Body of pancreas (tissue), 4 donors: ENCODE results near the gene TINCR. TPM values are rescaled to one million over a fixed set of nuclear protein-coding genes. Genes with fewer than 3 reads are reported as not detected.

Experiments
- ATAC-seq: fragments of 150-250 bp; one replicate; pipeline ENCODE4 v1.9.1; 2016
- DNase-seq, 4 donors: peaks; one replicate each; pipeline ENCODE4 v3.0.0-alpha.2; 2019
- H3K27ac ChIP-seq, 4 donors: fragments of 200-600 bp; sonication (generic); 1 replicate in 3 of 4; 2 replicates in 1 of 4; pipeline versions ENCODE4 v1.5.1 to v1.6.1; 2016 to 2019; ENCODE audit warnings: mild to moderate bottlenecking in 1 of 4, mixed read lengths in 1 of 4, moderate library complexity in 1 of 4
- H3K27me3 ChIP-seq, 2 donors: fragments of 200-600 bp; sonication (generic); one replicate each; pipeline ENCODE4 v1.6.0; 2016; ENCODE audit warnings: mild to moderate bottlenecking in 1 of 2
- H3K36me3 ChIP-seq, 2 donors: fragments of 200-600 bp; sonication (generic); replicated peaks in 1 of 2; 2 replicates each; pipeline ENCODE4 v1.5.1; 2016; ENCODE audit warnings: low read depth in 2 of 2; ENCODE audit not compliant: insufficient read depth in 1 of 2
- H3K4me1 ChIP-seq: fragments of 200-600 bp; sonication (generic); one replicate; pipeline ENCODE4 v1.6.0; 2016
- H3K4me3 ChIP-seq, 2 donors: fragments of 200-600 bp; sonication (generic); 1 replicate in 1 of 2; 2 replicates in 1 of 2; pipeline ENCODE4 v1.5.1; 2016 to 2019
- H3K9me3 ChIP-seq, 3 donors: fragments of 200-600 bp; sonication (generic); 1 replicate in 2 of 3; 2 replicates in 1 of 3; pipeline ENCODE4 v1.5.1; 2016
- POLR2A ChIP-seq, 3 donors: fragments of 450-650 bp; IDR thresholded peaks; one replicate each; pipeline ENCODE4 v1.6.1; 2016; ENCODE audit warnings: antibody characterized with exemption in 3 of 3, mild to moderate bottlenecking in 2 of 3
- WGBS, 2 donors: methylation state at CpG; one replicate each; pipeline ENCODE4 v1.1.5; 2017; 5-methylcytosine and 5-hydroxymethylcytosine counted together
- intact Hi-C: fragments of 100-400 bp; cut with DNase I; formaldehyde crosslinking; loops from one replicate; pipeline ENCODE4 v1.15.1; 2023
- total RNA-seq, 2 donors: library from RNA; depleted of rRNA; stranded (reverse); fragments of >200 nt; gene quantifications; one replicate each; pipeline ENCODE4 v1.1.0, GENCODE V29; 2016
- TF ChIP-seq, protein P1 (sequence below), 7 experiments: fragments of 450-650 bp in 4 of 7; fragments of 200-600 bp in 3 of 7; sonication (generic) in 3 of 7; IDR thresholded peaks; one replicate each; pipeline ENCODE4 v1.5.1; 2016 to 2019; ENCODE audit warnings: antibody characterized with exemption in 7 of 7

The TINCR gene
- total RNA-seq, 2 donors from 2014 or later: 0.52 TPM; not detected in 1

DNA sequence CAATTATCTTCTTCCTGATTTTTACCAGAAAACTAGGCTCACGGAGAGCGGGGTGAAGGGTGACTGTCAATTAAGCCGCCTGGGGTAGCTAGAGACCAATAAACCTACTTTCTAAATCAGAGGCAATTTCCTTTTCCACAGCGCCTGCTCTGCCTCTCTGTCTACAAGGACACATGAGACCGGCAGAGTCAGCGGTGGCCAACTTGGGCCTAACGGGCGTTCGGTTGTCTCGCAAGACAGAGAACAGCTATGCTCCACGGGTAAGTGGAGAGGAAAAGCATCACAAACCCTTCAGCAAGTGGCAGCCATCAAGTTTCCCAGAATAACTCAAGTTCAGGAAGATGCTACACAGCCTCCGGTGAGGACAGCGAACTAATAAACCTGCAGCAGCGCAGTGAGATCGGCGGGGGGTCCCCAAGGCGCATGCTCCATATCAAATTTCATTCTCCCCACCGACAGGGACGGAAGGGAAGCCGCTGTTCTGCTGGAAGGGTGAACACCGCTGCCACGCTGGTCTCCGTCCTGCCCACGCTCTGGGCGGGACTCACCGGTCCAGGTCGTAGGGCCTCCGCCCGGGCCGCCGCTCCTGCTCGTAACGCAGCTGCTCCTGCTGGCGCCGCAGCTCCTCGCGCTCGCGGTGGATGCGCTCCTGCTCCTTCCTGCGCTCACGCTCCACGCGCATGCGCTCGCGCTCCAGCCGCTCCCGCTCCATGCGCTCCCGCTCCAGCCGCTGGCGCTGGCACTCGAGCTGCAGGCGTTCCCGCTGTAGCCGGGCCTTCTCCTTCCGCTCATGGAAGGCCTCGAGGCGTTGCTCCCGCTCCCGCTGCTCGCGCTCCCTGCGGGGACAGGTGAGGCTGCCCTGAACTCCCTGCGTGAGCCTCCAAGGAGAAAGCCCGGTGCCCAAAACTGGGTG, 25.8 kb upstream of the TINCR start:
- TF ChIP-seq, protein P1, sequence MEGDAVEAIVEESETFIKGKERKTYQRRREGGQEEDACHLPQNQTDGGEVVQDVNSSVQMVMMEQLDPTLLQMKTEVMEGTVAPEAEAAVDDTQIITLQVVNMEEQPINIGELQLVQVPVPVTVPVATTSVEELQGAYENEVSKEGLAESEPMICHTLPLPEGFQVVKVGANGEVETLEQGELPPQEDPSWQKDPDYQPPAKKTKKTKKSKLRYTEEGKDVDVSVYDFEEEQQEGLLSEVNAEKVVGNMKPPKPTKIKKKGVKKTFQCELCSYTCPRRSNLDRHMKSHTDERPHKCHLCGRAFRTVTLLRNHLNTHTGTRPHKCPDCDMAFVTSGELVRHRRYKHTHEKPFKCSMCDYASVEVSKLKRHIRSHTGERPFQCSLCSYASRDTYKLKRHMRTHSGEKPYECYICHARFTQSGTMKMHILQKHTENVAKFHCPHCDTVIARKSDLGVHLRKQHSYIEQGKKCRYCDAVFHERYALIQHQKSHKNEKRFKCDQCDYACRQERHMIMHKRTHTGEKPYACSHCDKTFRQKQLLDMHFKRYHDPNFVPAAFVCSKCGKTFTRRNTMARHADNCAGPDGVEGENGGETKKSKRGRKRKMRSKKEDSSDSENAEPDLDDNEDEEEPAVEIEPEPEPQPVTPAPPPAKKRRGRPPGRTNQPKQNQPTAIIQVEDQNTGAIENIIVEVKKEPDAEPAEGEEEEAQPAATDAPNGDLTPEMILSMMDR (IDR thresholded peaks at IDR 0.05): no peak
- no peak for TF ChIP-seq POLR2A (IDR thresholded peaks at IDR 0.05)
- ATAC-seq: no peak
- intact Hi-C loops: no loop called here
- Histone ChIP-seq H3K4me3 (no peak overlapping the region), H3K9me3 (no peaks in the 10 kb centered on the region), H3K27ac (no peak overlapping the region), H3K4me1 (no peaks in the 10 kb centered on the region), H3K36me3 (peaks cover 29 to 72% of the 10 kb centered on the region in 2 donors), H3K27me3 (no peaks in the 10 kb centered on the region)
- 93 to 95% methylated on average over 54 to 67 of the region's 67 CpGs for WGBS, 2 donors
- DNase-seq: no peak

DNA sequence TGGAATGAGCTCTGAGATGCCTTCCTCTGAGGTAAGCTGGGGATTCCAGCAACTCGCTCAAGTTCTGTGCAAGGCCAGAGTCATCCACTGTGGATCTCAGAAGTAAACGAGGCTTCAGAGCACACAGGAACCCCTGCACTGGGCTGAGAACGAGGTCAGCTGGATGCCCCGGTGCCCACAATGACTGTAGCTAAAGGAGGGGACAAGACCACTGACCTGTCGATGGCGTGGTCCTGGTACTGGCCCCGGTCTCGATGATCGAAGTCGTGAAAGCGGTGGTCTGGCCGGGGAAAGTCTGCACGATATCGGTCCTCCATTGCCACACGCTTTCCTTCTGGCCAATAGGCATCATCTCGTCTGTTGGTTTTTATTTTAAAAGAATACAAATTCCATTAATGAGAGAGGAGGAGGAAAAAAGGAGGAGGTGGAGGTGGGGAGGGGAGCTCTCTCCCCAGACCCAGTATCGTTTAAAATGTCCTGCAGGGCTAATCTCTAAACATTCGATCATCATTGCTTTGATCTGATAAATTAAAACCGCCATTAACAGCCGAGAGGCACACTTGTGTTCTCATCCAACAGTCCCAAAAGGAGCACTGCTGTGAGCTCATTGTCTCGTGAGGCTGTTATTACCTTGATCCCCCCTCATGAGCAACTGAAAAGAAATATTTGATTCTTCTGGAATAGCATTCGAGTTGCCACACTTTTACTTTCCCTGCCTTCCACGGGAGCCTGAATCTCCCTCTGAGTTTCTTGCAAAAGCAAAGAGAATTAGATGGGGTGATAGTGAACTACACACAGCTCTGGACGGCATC, 25.0 kb upstream of the TINCR start:
- H3K4me3 ChIP-seq: no peak overlapping the region
- intact Hi-C loops: no loop called here
- peaks cover 22 to 72% of the 10 kb centered on the region in 2 donors for H3K36me3 ChIP-seq
- DNase-seq: no peak
- TF ChIP-seq, protein P1 (IDR thresholded peaks at IDR 0.05): no peak
- no peak for TF ChIP-seq POLR2A (IDR thresholded peaks at IDR 0.05)
- WGBS, 2 donors: 85 to 90% methylated on average over 21 to 24 of the region's 24 CpGs
- H3K4me1 ChIP-seq: no peaks in the 10 kb centered on the region
- H3K27ac ChIP-seq: no peak overlapping the region
- ATAC-seq: no peak
- no peaks in the 10 kb centered on the region for H3K9me3 ChIP-seq
- H3K27me3 ChIP-seq: no peaks in the 10 kb centered on the region

DNA sequence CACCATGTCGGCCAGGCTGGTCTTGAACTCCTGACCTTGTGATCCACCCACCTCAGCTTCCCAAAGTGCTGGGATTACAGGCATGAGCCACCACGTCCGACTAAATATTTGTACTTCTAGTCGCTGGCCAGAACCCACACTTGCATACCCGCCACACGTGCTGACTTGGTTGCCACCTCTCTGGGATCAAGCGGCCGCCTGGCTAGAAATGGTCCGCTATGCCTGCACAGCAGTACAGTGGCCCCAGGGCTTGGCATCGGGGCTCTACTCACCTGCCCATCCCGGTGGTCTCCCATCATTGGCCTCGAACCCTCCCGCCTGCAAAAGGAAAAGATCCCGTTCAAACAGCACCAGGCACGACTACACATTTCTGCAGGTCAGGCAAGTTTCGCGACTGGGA, 23.7 kb upstream of the TINCR start:
- DNase-seq (no peak), ATAC-seq (no peak)

DNA sequence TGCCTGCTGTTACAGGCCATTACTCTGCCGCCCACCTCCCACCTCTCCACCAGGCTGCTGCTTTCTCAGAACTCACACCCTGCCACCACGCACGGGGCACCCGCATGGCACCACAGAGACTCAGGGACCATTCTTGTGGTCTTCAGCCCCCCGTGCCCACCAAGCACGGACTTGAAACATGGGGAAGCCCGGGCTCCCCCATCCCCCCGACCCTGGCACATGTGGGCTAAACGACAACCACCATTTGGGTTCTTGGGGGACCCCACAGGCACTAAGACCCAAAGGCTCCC, 23.1 kb upstream of the TINCR start:
- H3K4me3 ChIP-seq: no peak overlapping the region
- no peak for ATAC-seq
- WGBS, 2 donors: 96% methylated on average over 9 of the region's 9 CpGs; no CpG with 5 or more reads in 1 of the 2 donors
- H3K9me3 ChIP-seq: no peaks in the 10 kb centered on the region
- H3K4me1 ChIP-seq: peaks cover 7% of the 10 kb centered on the region
- intact Hi-C loops: no loop called here
- peaks cover 22 to 65% of the 10 kb centered on the region in 2 donors for H3K36me3 ChIP-seq
- DNase-seq: no peak
- no peak overlapping the region for H3K27ac ChIP-seq
- H3K27me3 ChIP-seq: no peaks in the 10 kb centered on the region
- TF ChIP-seq, protein P1 (IDR thresholded peaks at IDR 0.05): no peak
- no peak for TF ChIP-seq POLR2A (IDR thresholded peaks at IDR 0.05)

More for the DNA sequence above, 23.7 kb upstream of the TINCR start:
- no peak overlapping the region for H3K27ac ChIP-seq
- peaks cover 22 to 66% of the 10 kb centered on the region in 2 donors for H3K36me3 ChIP-seq
- H3K9me3 ChIP-seq: no peaks in the 10 kb centered on the region
- TF ChIP-seq, protein P1 (IDR thresholded peaks at IDR 0.05): no peak
- TF ChIP-seq POLR2A (IDR thresholded peaks at IDR 0.05): no peak
- no peak overlapping the region for H3K4me3 ChIP-seq
- H3K27me3 ChIP-seq: no peaks in the 10 kb centered on the region
- 89 to 91% methylated on average over 17 of the region's 17 CpGs for WGBS, 2 donors
- peaks cover under 1% of the 10 kb centered on the region for H3K4me1 ChIP-seq
- intact Hi-C loops: no loop called here
